Keratinocyte (primary cell): ENCODE data around the gene PCDHGB3. TPM values are rescaled to one million over a fixed set of nuclear protein-coding genes. Genes with fewer than 3 reads are reported as not detected.

Experiments
- DNase-seq: peaks from one replicate; pipeline ENCODE4 v3.0.0-alpha.2; 2011; ENCODE audit warnings: low read depth, missing footprints, low spot score
- FAIRE-seq: peaks from 2 replicates; lab custom pipeline; 2011; peaks lifted over from hg19 to GRCh38; lab: Jason Lieb, UNC
- H2AFZ ChIP-seq: 2 replicates; pipeline ENCODE4 v1.6.0; 2012; ENCODE audit warnings: low read length, control low read depth, inconsistent platforms; ENCODE audit not compliant: control insufficient read depth
- H3K27ac ChIP-seq: 2 replicates; pipeline ENCODE4 v1.5.1; 2011; ENCODE audit warnings: low read length; ENCODE audit not compliant: control insufficient read depth, insufficient read depth
- H3K27me3 ChIP-seq: 3 replicates; pipeline ENCODE4 v1.6.0; 2011; ENCODE audit warnings: low read length; ENCODE audit not compliant: control insufficient read depth, insufficient read depth; ENCODE audit errors: extremely low read depth
- H3K36me3 ChIP-seq, 2 experiments: 2 replicates in 1 of 2; 3 replicates in 1 of 2; pipeline ENCODE4 v1.5.1; 2011; ENCODE audit warnings: low read length in 2 of 2, mild to moderate bottlenecking in 1 of 2; ENCODE audit not compliant: control insufficient read depth in 2 of 2, insufficient read depth in 2 of 2; ENCODE audit errors: extremely low read depth in 1 of 2
- H3K4me1 ChIP-seq: 3 replicates; pipeline ENCODE4 v1.5.1; 2011; ENCODE audit warnings: low read length; ENCODE audit not compliant: control insufficient read depth, insufficient read depth; ENCODE audit errors: extremely low read depth
- H3K4me2 ChIP-seq: 3 replicates; pipeline ENCODE4 v1.6.0; 2011; ENCODE audit warnings: low read depth, low read length; ENCODE audit not compliant: control insufficient read depth, insufficient read depth; ENCODE audit errors: extremely low read depth
- H3K4me3 ChIP-seq, 3 experiments: fragments of 200-600 bp in 1 of 3; sonication (generic) in 1 of 3; 2 replicates in 2 of 3; 3 replicates in 1 of 3; pipeline ENCODE4 v1.5.1; 2011 to 2016; ENCODE audit warnings: low read length in 3 of 3, mild to moderate bottlenecking in 3 of 3, control low read depth in 2 of 3, inconsistent platforms in 1 of 3, low read depth in 1 of 3, mixed read lengths in 1 of 3, mixed run types in 1 of 3, moderate library complexity in 1 of 3; ENCODE audit not compliant: control insufficient read depth in 2 of 3, insufficient read depth in 2 of 3; ENCODE audit errors: extremely low read depth in 1 of 3
- H3K79me2 ChIP-seq: 2 replicates; pipeline ENCODE4 v1.6.0; 2012; ENCODE audit warnings: low read length; ENCODE audit not compliant: control insufficient read depth, insufficient read depth
- H3K9ac ChIP-seq: 3 replicates; pipeline ENCODE4 v1.6.0; 2011; ENCODE audit warnings: low read length; ENCODE audit not compliant: control insufficient read depth, insufficient read depth; ENCODE audit errors: extremely low read depth
- H3K9me1 ChIP-seq: 3 replicates; pipeline ENCODE4 v1.6.0; 2011; ENCODE audit warnings: low read length; ENCODE audit not compliant: control insufficient read depth, insufficient read depth; ENCODE audit errors: extremely low read depth
- H3K9me3 ChIP-seq: 2 replicates; pipeline ENCODE4 v1.5.1; 2012; ENCODE audit warnings: low read depth, low read length; ENCODE audit not compliant: control insufficient read depth
- H4K20me1 ChIP-seq: 3 replicates; pipeline ENCODE4 v1.6.0; 2011; ENCODE audit warnings: low read length; ENCODE audit not compliant: control insufficient read depth, insufficient read depth; ENCODE audit errors: extremely low read depth
- CTCF ChIP-seq, 3 experiments: IDR thresholded peaks in 1 of 3; conservative IDR thresholded peaks in 1 of 3; optimal IDR thresholded peaks in 1 of 3; 2 replicates in 2 of 3; 3 replicates in 1 of 3; pipeline versions ENCODE3 to v1.5.1; 2011; ENCODE audit warnings: low read length in 3 of 3, mild to moderate bottlenecking in 3 of 3, moderate library complexity in 2 of 3, control low read depth in 1 of 3, inconsistent platforms in 1 of 3; ENCODE audit not compliant: insufficient read depth in 2 of 3; ENCODE audit errors: extremely low read depth in 1 of 3
- EZH2 ChIP-seq: IDR thresholded peaks from one replicate; pipeline ENCODE4 v1.6.1; 2012; ENCODE audit warnings: inconsistent platforms, mild to moderate bottlenecking, low read length, moderate library complexity
- dilution Hi-C: fragments of 300-500 bp; cut with MboI; formaldehyde crosslinking; loops from one replicate; pipeline ENCODE4 v1.7.0; 2020; ENCODE audit warnings: low sequenced_read_pairs; ENCODE audit not compliant: extremely low pct_ligation_motif_present
- polyA plus RNA-seq, 5 experiments: library from polyadenylated mRNA; depleted of rRNA in 3 of 5; stranded (reverse) in 3 of 5; stranded (forward) in 1 of 5; unstranded in 1 of 5; fragments of >200 nt; gene quantifications; 1 replicate in 1 of 5; 2 replicates in 3 of 5; 3 replicates in 1 of 5; pipeline versions ENCODE4 v1.2.1 to v1.2.3, GENCODE V29; 2011 to 2012; ENCODE audit warnings: missing spikeins in 2 of 5, low read depth in 1 of 5, low replicate concordance in 1 of 5

Gene PCDHGB3
- polyA plus RNA-seq, 1 donor (not counting 4 experiments of a cell fraction or from before 2014, with no cell fraction given), result 0.18 TPM

- H3K9me1 ChIP-seq, result no peaks in the 10 kb centered on the region
- no peak within 1 kb of the TSS for H3K27ac ChIP-seq
- H3K4me2 ChIP-seq, result no peak within 1 kb of the TSS
- FAIRE-seq (no peak), DNase-seq (no peak)
- peaks cover 9% of the 10 kb centered on the region for H3K9me3 ChIP-seq
- H3K9ac ChIP-seq, result no peak within 1 kb of the TSS
- H3K27me3 ChIP-seq, result peaks cover 8% of the 10 kb centered on the region
- no peaks in the 10 kb centered on the region for H4K20me1 ChIP-seq
- no peak within 1 kb of the TSS for H2AFZ ChIP-seq
- peak in 2 of 3 experiments; percentile 15 to 34 for TF ChIP-seq CTCF (optimal IDR thresholded peaks at IDR 0.05 in 1 of 3, IDR thresholded peaks at IDR 0.05 in 1 of 3, conservative IDR thresholded peaks at IDR 0.05 in 1 of 3; ENCODE audit: extremely low read depth in 1 of 3, insufficient read depth in 2 of 3, low read length in 3 of 3)
- TF ChIP-seq EZH2, result no peak
- H3K4me3 ChIP-seq, result peak within 1 kb of the TSS in 1 of 3 experiments; percentile 26
- H3K36me3 ChIP-seq, result no peaks in the 10 kb centered on the region
- no peaks in the 10 kb centered on the region for H3K79me2 ChIP-seq
- dilution Hi-C loops, result no loop called here
- no peaks in the 10 kb centered on the region for H3K4me1 ChIP-seq
Observed at GRCh38 chr5:141354900-141355469, 15.1 kb upstream of the PCDHGB3 start, which contains the start of gene PCDHGA4. TSS of gene PCDHGA4 (plus strand) at chr5:141355021. CDS start at chr5:141355108, 87 bp downstream.

GRCh38 chr5:141355641-141356040 lies 14.4 kb upstream of the PCDHGB3 start:
- FAIRE-seq (no peak), DNase-seq (no peak)
- Histone ChIP-seq H2AFZ (no peak overlapping the region), H3K27me3 (peaks cover 12% of the 10 kb centered on the region), H3K4me1 (no peaks in the 10 kb centered on the region), H3K4me2 (no peak overlapping the region), H3K36me3 (no peaks in the 10 kb centered on the region), H3K9me1 (no peaks in the 10 kb centered on the region), H3K27ac (no peak overlapping the region), H3K79me2 (no peaks in the 10 kb centered on the region), H4K20me1 (no peaks in the 10 kb centered on the region), H3K9ac (no peak overlapping the region), H3K9me3 (peaks cover 11% of the 10 kb centered on the region), H3K4me3 (no peak overlapping the region)
- TF ChIP-seq EZH2 (no peak), CTCF (optimal IDR thresholded peaks at IDR 0.05 in 1 of 3, IDR thresholded peaks at IDR 0.05 in 1 of 3, conservative IDR thresholded peaks at IDR 0.05 in 1 of 3; ENCODE audit: extremely low read depth in 1 of 3, insufficient read depth in 2 of 3, low read length in 3 of 3) (no peak)
- dilution Hi-C loops, result no loop called here
